ENCODE measurements around the gene HMGXB3.

Gene HMGXB3

GRCh38 chr5:150034662-150035061, 34.1 kb downstream of the HMGXB3 start:
- no peak for TF ChIP-seq ZC3H10 (CRISPR knock-in tag; IDR thresholded peaks at IDR 0.05)
- no peak for ATAC-seq

GRCh38 chr5:150035139-150035895, 34.8 kb downstream of the HMGXB3 start:
- no peak for TF ChIP-seq PATZ1 (CRISPR knock-in tag; IDR thresholded peaks at IDR 0.05; ENCODE audit: borderline replicate concordance)
- no peak for TF ChIP-seq BACH2 (CRISPR knock-in tag; IDR thresholded peaks at IDR 0.05; ENCODE audit: borderline replicate concordance)
- TF ChIP-seq ZNF565 (CRISPR knock-in tag; conservative IDR thresholded peaks at IDR 0.05; ENCODE audit: low read depth), result no peak
- no peak for TF ChIP-seq TCF4 (CRISPR knock-in tag; IDR thresholded peaks at IDR 0.05; ENCODE audit: borderline replicate concordance)
- TF ChIP-seq POU6F1 (CRISPR knock-in tag; IDR thresholded peaks at IDR 0.05; ENCODE audit: borderline replicate concordance, low read depth), result no peak
- ATAC-seq, result no peak

- peak; percentile 100 for ATAC-seq
- no peak for TF ChIP-seq ZNF70 (CRISPR knock-in tag; IDR thresholded peaks at IDR 0.05)
- 0 out of 2 replicates have a peak, but pooled peaks have one; percentile 26 for TF ChIP-seq ZFP3 (CRISPR knock-in tag; IDR thresholded peaks at IDR 0.05)
These were observed 36.0 kb downstream of the HMGXB3 start for GRCh38 chr5:150036513-150036912.

- 0 out of 3 replicates have a peak, but pooled peaks have one; percentile 5 for ATAC-seq
These were observed 38.0 kb downstream of the HMGXB3 start for GRCh38 chr5:150038547-150038946.

GRCh38 chr5:150042459-150042858, 41.9 kb downstream of the HMGXB3 start:
- ATAC-seq, result no peak
- TF ChIP-seq RARB (CRISPR knock-in tag; IDR thresholded peaks at IDR 0.05) (no peak), CREB5 (CRISPR knock-in tag; IDR thresholded peaks at IDR 0.05; ENCODE audit: low read depth) (no peak), ZFP30 (CRISPR knock-in tag; IDR thresholded peaks at IDR 0.05) (no peak)

More at GRCh38 chr5:150038547-150038946, 38.0 kb downstream of the HMGXB3 start:
- TF ChIP-seq CSRNP3 (CRISPR knock-in tag; IDR thresholded peaks at IDR 0.05) (no peak), TOX (CRISPR knock-in tag; IDR thresholded peaks at IDR 0.05; ENCODE audit: borderline replicate concordance) (peak; percentile 40; the same call in 1 of the 2 replicates), ESRRG (CRISPR knock-in tag; IDR thresholded peaks at IDR 0.05) (no peak), OSR1 (CRISPR knock-in tag; IDR thresholded peaks at IDR 0.05) (no peak), CSDC2 (CRISPR knock-in tag; IDR thresholded peaks at IDR 0.05) (no peak), ARNTL (CRISPR knock-in tag; IDR thresholded peaks at IDR 0.05; ENCODE audit: borderline replicate concordance, low read depth) (no peak), BACH2 (CRISPR knock-in tag; IDR thresholded peaks at IDR 0.05; ENCODE audit: borderline replicate concordance) (no peak), SNAI2 (CRISPR knock-in tag; IDR thresholded peaks at IDR 0.05) (no peak), ZNF565 (CRISPR knock-in tag; conservative IDR thresholded peaks at IDR 0.05; ENCODE audit: low read depth) (no peak), TCF4 (CRISPR knock-in tag; IDR thresholded peaks at IDR 0.05; ENCODE audit: borderline replicate concordance) (peak; percentile 54), ZNF8 (CRISPR knock-in tag; IDR thresholded peaks at IDR 0.05) (peak; percentile 88), PATZ1 (CRISPR knock-in tag; IDR thresholded peaks at IDR 0.05; ENCODE audit: borderline replicate concordance) (no peak), GLIS3 (CRISPR knock-in tag; IDR thresholded peaks at IDR 0.05) (no peak), ZFP30 (CRISPR knock-in tag; IDR thresholded peaks at IDR 0.05) (no peak), ZFP3 (CRISPR knock-in tag; IDR thresholded peaks at IDR 0.05) (no peak), ZNF70 (CRISPR knock-in tag; IDR thresholded peaks at IDR 0.05) (peak; percentile 97), ISL1 (CRISPR knock-in tag; IDR thresholded peaks at IDR 0.05) (peak; percentile 33; the same call in 1 of the 2 replicates)
